ENCODE data around the gene GLTP.
"Not testable (repeated sequence)": the region's sequence is repeated elsewhere in the genome, so short reads cannot be mapped to it uniquely, and the experiment has no call there.

The GLTP gene

DNA sequence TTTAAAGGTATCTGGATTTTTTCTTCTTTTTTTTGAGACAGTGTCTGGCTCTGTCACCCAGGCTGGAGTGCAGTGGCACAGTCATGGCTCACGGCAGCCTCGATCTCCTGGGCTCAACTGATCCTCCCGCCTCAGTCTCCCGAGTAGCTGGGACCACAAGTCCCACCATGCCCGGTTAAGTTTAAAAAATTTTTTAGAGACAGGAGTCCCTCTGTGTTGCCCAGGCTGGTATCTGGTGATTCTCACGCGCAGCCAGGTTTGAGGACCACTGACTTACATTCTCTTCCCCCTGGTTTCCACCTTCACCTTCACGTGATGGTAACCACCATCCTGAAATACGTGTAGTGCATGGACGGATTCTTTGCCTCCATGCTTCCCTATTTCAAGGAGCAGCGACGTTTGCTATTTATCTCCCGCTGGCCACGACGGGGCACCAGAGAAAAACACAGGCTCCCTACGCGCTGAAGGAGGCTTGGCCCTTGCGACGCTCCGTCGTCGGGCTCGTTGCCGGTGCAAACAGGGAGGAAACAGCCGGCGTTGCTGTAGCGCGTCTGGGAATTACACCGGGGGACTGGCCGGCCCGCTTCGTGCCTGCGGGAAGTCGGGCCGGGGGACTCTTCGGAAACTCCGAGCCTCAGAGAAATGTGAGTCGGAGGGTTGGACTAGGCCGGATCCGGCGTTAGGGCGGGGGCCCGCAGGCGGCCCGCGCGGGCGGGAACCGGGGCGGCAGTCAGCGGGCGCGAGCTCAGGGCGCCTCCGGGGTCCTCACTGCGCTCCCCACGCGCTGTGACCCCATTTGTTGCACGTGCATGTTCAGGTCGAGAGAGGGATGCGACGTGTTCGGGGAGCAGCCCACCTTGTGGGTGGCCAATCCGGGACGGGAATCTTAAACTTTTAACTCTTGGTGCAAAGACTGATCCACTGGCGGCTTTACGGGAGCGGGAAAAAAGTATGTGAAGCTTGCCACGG, 19.7 kb upstream of the GLTP start, which contains the start of gene TCHP:
TCHP (plus strand) TSS at position 492 of the 969 bp plus-strand sequence. CDS start 2,753 bp downstream, outside the sequence.
- Histone ChIP-seq H3K36me3 (ENCODE audit: insufficient read depth, low read depth, low read length) (peaks cover 8% of the 10 kb centered on the region; the same call in 1 of the 2 replicates), H3K27ac (ENCODE audit: low read length) (no peak within 1 kb of the TSS), H3K9ac (ENCODE audit: low read depth, low read length) (peak within 1 kb of the TSS; percentile 70; the same call in 1 of the 2 replicates), H3K9me3 (ENCODE audit: insufficient read depth, low read depth, low read length) (no peaks in the 10 kb centered on the region), H3K4me1 (ENCODE audit: insufficient read depth, low read length) (no peaks in the 10 kb centered on the region; the same call in 1 of the 2 replicates), H3K27me3 (ENCODE audit: insufficient read depth, low read length) (peaks cover 100% of the 10 kb centered on the region), H3K4me3 (ENCODE audit: low read length) (peak within 1 kb of the TSS; percentile 79)

DNA sequence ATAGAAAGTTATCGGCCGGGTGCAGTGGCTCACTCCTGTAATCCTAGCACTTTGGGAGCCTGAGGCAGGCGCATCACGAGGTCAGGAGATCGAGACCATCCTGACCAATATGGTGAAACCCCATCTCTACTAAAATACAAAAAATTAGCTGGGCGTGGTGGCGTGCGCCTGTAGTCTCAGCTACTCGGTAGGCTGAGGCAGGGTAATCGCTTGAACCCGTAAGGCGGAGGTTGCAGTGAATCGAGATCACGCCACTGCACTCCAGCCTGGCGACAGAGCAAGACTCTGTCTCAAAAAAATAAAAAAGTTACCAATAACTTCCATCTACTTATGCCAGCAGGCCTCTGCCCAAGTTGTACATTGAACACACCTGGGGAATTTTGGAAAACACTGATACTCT, 19.0 kb upstream of the GLTP start:
- not testable (repeated sequence) for H3K36me3 ChIP-seq (ENCODE audit: insufficient read depth, low read depth, low read length); H3K4me3 ChIP-seq (ENCODE audit: low read length); H3K9ac ChIP-seq (ENCODE audit: low read depth, low read length); H3K9me3 ChIP-seq (ENCODE audit: insufficient read depth, low read depth, low read length); H3K27ac ChIP-seq (ENCODE audit: low read length); H3K4me1 ChIP-seq (ENCODE audit: insufficient read depth, low read length)
- H3K27me3 ChIP-seq (ENCODE audit: insufficient read depth, low read length), result peaks cover 99% of the 10 kb centered on the region

DNA sequence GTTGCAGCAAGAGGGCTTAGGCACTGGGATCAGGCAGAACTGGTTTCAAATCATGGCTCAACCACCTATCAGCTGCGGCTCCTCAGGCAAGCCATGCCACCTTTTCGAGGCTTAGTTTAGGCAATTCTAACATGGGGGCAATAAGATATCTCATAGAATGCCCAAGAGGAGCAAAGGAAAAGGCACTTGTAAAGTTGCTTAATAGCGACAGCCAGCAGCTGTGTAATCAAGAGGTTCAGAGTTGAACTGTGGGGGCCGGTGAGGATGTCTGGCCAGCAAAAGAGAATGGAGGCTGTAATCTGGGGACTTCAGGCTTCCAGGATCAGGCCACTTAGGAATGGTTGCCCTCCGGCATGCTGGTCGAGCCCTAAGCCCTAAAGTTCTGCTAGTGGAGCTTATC, 16.7 kb upstream of the GLTP start:
- no peak overlapping the region for H3K4me3 ChIP-seq (ENCODE audit: low read length)
- no peaks in the 10 kb centered on the region; the same call in none of the 2 replicates for H3K4me1 ChIP-seq (ENCODE audit: insufficient read depth, low read length)
- H3K27me3 ChIP-seq (ENCODE audit: insufficient read depth, low read length), result peaks cover 93% of the 10 kb centered on the region
- H3K36me3 ChIP-seq (ENCODE audit: insufficient read depth, low read depth, low read length), result no peaks in the 10 kb centered on the region
- H3K9ac ChIP-seq (ENCODE audit: low read depth, low read length), result no peak overlapping the region
- H3K9me3 ChIP-seq (ENCODE audit: insufficient read depth, low read depth, low read length), result no peaks in the 10 kb centered on the region
- no peak overlapping the region for H3K27ac ChIP-seq (ENCODE audit: low read length)

GRCh38 chr12:109896188-109896587, 15.8 kb upstream of the GLTP start:
- Histone ChIP-seq H3K4me1 (ENCODE audit: insufficient read depth, low read length) (no peaks in the 10 kb centered on the region; the same call in none of the 2 replicates), H3K36me3 (ENCODE audit: insufficient read depth, low read depth, low read length) (no peaks in the 10 kb centered on the region), H3K9ac (ENCODE audit: low read depth, low read length) (no peak overlapping the region), H3K9me3 (ENCODE audit: insufficient read depth, low read depth, low read length) (no peaks in the 10 kb centered on the region), H3K4me3 (ENCODE audit: low read length) (no peak overlapping the region), H3K27ac (ENCODE audit: low read length) (no peak overlapping the region), H3K27me3 (ENCODE audit: insufficient read depth, low read length) (peaks cover 93% of the 10 kb centered on the region)

DNA sequence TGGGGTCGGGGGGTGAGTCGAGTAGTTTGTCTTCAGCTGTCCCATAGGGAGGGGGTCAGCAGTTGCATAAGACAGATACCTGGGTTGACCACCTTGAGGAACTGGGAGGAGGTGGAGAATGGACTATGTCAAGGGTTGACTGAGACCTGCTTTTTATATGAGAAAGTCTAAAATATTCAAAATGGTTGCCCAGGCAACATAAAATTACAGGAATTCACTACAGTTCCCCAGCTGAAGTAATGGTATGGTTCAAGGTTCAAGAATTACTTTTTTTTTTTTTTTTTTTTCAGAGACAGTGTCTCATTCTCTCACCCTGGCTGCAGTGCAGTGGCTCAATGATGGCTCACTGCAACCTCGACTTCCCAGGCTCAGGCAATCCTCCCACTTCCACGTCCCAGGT, 14.6 kb upstream of the GLTP start:
- Histone ChIP-seq H3K9ac (ENCODE audit: low read depth, low read length) (no peak overlapping the region), H3K4me1 (ENCODE audit: insufficient read depth, low read length) (no peaks in the 10 kb centered on the region; the same call in 1 of the 2 replicates), H3K27me3 (ENCODE audit: insufficient read depth, low read length) (peaks cover 82% of the 10 kb centered on the region)

GRCh38 chr12:109893261-109893995, 13.1 kb upstream of the GLTP start:
- Histone ChIP-seq H3K27ac (ENCODE audit: low read length) (no peak overlapping the region), H3K36me3 (ENCODE audit: insufficient read depth, low read depth, low read length) (no peaks in the 10 kb centered on the region), H3K4me1 (ENCODE audit: insufficient read depth, low read length) (peaks cover 6% of the 10 kb centered on the region; the same call in 1 of the 2 replicates), H3K9ac (ENCODE audit: low read depth, low read length) (no peak overlapping the region), H3K4me3 (ENCODE audit: low read length) (no peak overlapping the region), H3K27me3 (ENCODE audit: insufficient read depth, low read length) (peaks cover 71% of the 10 kb centered on the region), H3K9me3 (ENCODE audit: insufficient read depth, low read depth, low read length) (no peaks in the 10 kb centered on the region)

More for the DNA sequence above, 14.6 kb upstream of the GLTP start:
- Histone ChIP-seq H3K9me3 (ENCODE audit: insufficient read depth, low read depth, low read length) (no peaks in the 10 kb centered on the region), H3K27ac (ENCODE audit: low read length) (no peak overlapping the region), H3K4me3 (ENCODE audit: low read length) (no peak overlapping the region), H3K36me3 (ENCODE audit: insufficient read depth, low read depth, low read length) (no peaks in the 10 kb centered on the region)

DNA sequence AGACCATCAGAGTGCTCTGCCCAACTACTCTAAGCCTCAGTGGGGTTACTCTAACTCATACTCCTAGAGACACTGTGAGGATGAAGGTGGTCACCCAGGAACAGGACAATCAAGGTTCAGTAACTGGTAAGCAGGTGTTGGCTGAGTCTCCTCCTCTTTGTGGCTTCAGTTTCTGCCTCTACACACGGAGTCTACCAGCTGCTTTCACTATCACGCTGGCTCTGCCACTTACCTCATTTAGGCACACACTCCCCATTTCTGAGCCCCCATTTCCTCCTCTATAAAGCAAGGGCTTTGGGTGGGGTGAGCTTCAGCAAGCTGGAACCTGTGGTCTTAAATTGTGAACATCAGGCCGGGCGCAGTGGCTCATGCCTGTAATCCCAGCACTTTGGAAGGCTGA, 12.4 kb upstream of the GLTP start:
- Histone ChIP-seq H3K9ac (ENCODE audit: low read depth, low read length) (no peak overlapping the region), H3K27ac (ENCODE audit: low read length) (no peak overlapping the region), H3K4me1 (ENCODE audit: insufficient read depth, low read length) (peaks cover 6% of the 10 kb centered on the region; the same call in 1 of the 2 replicates)

DNA sequence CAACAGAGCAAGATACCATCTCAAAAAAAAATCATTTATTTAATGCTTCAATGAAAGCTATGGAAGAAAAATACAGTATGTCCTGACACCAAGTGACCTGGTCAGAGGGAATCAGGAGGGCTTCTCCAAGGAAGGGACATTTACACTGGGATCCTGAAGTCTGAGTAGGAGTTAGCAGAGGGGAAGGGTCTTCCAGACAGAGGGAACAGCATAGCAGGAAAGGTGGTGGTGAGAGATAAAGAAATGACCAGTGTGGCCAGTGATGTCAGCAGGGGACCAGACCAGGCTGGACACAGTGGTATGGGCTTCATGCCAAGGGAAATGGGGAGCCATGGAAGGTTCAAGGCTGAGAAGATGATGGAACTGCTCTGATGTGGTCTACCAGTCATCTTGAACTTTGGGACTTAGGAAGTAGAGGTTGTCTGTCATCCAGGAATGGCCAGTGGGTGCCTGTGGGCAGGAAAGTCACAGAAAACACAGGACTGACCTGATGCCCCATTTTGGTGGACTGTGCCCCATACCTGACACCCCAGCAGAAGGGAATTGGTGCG, 11.9 kb upstream of the GLTP start:
- H3K9ac ChIP-seq (ENCODE audit: low read depth, low read length), result no peak overlapping the region
- H3K9me3 ChIP-seq (ENCODE audit: insufficient read depth, low read depth, low read length), result no peaks in the 10 kb centered on the region
- peaks cover 65% of the 10 kb centered on the region for H3K27me3 ChIP-seq (ENCODE audit: insufficient read depth, low read length)
- no peaks in the 10 kb centered on the region for H3K36me3 ChIP-seq (ENCODE audit: insufficient read depth, low read depth, low read length)
- H3K27ac ChIP-seq (ENCODE audit: low read length), result no peak overlapping the region
- H3K4me1 ChIP-seq (ENCODE audit: insufficient read depth, low read length), result peaks cover 6% of the 10 kb centered on the region; the same call in 1 of the 2 replicates
- no peak overlapping the region for H3K4me3 ChIP-seq (ENCODE audit: low read length)

More for the DNA sequence above, 12.4 kb upstream of the GLTP start:
- Histone ChIP-seq H3K27me3 (ENCODE audit: insufficient read depth, low read length) (peaks cover 70% of the 10 kb centered on the region), H3K9me3 (ENCODE audit: insufficient read depth, low read depth, low read length) (no peaks in the 10 kb centered on the region), H3K4me3 (ENCODE audit: low read length) (no peak overlapping the region), H3K36me3 (ENCODE audit: insufficient read depth, low read depth, low read length) (no peaks in the 10 kb centered on the region)

DNA sequence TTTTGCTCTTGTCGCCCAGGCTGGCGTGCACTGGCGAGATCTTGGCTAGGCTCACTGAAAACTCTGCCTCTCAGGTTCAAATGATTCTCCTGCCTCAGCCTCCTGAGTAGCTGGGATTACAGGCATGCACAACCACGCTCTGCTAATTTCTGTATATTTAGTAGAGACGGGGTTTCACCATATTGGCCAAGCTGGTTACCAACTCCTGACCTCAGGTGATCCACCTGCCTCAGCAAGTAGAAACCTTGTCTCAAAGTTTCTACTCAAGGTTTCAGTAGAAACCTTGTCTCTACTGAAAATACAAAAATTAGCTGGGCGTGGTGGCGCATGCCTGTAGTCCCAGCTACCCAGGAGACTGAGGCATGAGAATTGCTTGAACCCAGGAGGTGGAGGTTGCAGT, 11.4 kb upstream of the GLTP start:
- not testable (repeated sequence) for H3K4me1 ChIP-seq (ENCODE audit: insufficient read depth, low read length); H3K4me3 ChIP-seq (ENCODE audit: low read length)

GRCh38 chr12:109890620-109891170, 10.4 kb upstream of the GLTP start:
- H3K27ac ChIP-seq (ENCODE audit: low read length), result no peak overlapping the region
- peaks cover 6% of the 10 kb centered on the region; the same call in 1 of the 2 replicates for H3K4me1 ChIP-seq (ENCODE audit: insufficient read depth, low read length)
- no peak overlapping the region for H3K4me3 ChIP-seq (ENCODE audit: low read length)
- no peaks in the 10 kb centered on the region for H3K9me3 ChIP-seq (ENCODE audit: insufficient read depth, low read depth, low read length)
- H3K27me3 ChIP-seq (ENCODE audit: insufficient read depth, low read length), result peaks cover 49% of the 10 kb centered on the region
- no peak overlapping the region for H3K9ac ChIP-seq (ENCODE audit: low read depth, low read length)
- H3K36me3 ChIP-seq (ENCODE audit: insufficient read depth, low read depth, low read length), result no peaks in the 10 kb centered on the region

More for the DNA sequence above, 11.4 kb upstream of the GLTP start:
- H3K27me3 ChIP-seq (ENCODE audit: insufficient read depth, low read length), result peaks cover 60% of the 10 kb centered on the region
- not testable (repeated sequence) for H3K9me3 ChIP-seq (ENCODE audit: insufficient read depth, low read depth, low read length); H3K9ac ChIP-seq (ENCODE audit: low read depth, low read length); H3K36me3 ChIP-seq (ENCODE audit: insufficient read depth, low read depth, low read length); H3K27ac ChIP-seq (ENCODE audit: low read length)

All from iPS-20b (cell line).